ENCODE data around the gene LGI4. TPM values are rescaled to one million over a fixed set of nuclear protein-coding genes. Genes with fewer than 3 reads are reported as not detected.

The LGI4 gene
- total and polyA plus RNA-seq, 9 donors = 8.4 to 16.3 (median 11.3) TPM

DNA sequence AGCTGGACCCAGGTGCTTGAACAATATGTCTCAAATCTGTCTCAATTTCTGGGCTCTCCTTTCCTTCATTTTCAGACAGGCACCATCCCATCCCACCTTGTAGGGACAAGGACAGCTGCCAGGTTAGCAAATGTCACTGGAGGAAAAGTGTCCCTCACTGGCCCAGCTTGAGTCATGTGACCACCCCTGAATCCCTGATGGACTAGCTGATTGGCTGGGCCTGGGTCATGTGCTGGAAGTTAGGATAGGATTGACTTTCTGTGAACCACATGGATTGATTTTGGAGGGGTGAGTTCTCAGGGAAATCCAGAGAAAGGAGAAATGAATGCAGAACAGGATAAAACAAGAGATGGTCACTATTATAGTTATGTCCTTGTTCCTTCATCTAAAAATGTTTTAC lies 47.5 kb downstream of the LGI4 start:
- Histone ChIP-seq H3K36me3 (ENCODE audit: control insufficient read depth, insufficient read depth, low read length) (no peaks in the 10 kb centered on the region), H3K27ac (ENCODE audit: low read length) (no peak overlapping the region), H3K4me3 (ENCODE audit: low read length) (no peak overlapping the region), H3K9me3 (replicated peaks; ENCODE audit: control insufficient read depth, low read depth, low read length) (no peaks in the 10 kb centered on the region), H3K27me3 (ENCODE audit: control insufficient read depth, insufficient read depth, low read length) (peaks cover 8% of the 10 kb centered on the region), H3K4me1 (ENCODE audit: control insufficient read depth, insufficient read depth, low read length) (peaks cover 28% of the 10 kb centered on the region)
- DNase-seq = no peak

DNA sequence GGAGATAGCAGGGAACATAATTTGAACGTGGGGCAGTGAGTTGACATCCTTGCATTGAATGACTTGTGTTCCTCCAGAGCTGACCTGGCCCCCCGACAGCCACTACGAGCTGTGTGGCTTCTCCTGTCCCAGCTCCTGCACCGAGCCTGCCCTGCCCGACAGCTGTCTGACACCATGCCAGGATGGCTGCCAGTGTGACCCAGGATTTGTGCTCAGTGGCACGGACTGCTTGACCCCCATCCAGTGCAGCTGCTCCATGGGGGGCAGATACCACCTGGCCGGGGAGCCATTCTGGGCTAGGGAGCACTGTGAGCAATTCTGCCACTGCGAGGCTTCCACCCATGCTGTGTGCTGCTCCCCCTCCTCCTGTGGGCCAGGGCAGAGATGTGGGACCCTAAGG lies 48.4 kb downstream of the LGI4 start:
- H3K27me3 ChIP-seq (ENCODE audit: control insufficient read depth, insufficient read depth, low read length) = peaks cover 8% of the 10 kb centered on the region
- 54% methylated on average over 8 of the region's 8 CpGs for WGBS (ENCODE audit: insufficient coverage)
- no peak overlapping the region for H3K4me3 ChIP-seq (ENCODE audit: low read length)
- no peak overlapping the region for H3K27ac ChIP-seq (ENCODE audit: low read length)
- H3K9me3 ChIP-seq (replicated peaks; ENCODE audit: control insufficient read depth, low read depth, low read length) = peaks cover 2% of the 10 kb centered on the region
- H3K36me3 ChIP-seq (ENCODE audit: control insufficient read depth, insufficient read depth, low read length) = no peaks in the 10 kb centered on the region
- peaks cover 28% of the 10 kb centered on the region for H3K4me1 ChIP-seq (ENCODE audit: control insufficient read depth, insufficient read depth, low read length)
- DNase-seq = peak; percentile 56

DNA sequence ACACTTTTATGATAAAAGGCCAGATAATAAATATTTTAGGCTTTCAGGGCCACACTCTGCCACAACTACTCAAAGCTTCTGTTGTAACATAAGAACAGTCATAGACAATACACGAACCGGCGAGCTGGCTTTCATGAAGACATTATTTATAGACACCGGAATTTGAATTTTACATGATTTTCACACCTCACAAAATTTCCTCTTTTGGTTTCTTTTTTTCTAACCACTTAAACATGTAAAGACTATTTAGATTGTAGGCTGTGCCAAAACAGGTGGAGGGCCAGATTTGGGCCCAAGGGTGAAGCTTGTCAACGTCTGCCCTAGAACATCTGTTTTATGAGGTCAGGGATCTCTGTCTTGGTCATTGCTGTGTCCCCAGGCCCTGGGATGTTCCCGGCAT lies 48.9 kb downstream of the LGI4 start:
- Histone ChIP-seq H3K4me1 (ENCODE audit: control insufficient read depth, insufficient read depth, low read length) (peaks cover 27% of the 10 kb centered on the region), H3K9me3 (replicated peaks; ENCODE audit: control insufficient read depth, low read depth, low read length) (peaks cover 2% of the 10 kb centered on the region), H3K36me3 (ENCODE audit: control insufficient read depth, insufficient read depth, low read length) (no peaks in the 10 kb centered on the region), H3K4me3 (ENCODE audit: low read length) (no peak overlapping the region), H3K27me3 (ENCODE audit: control insufficient read depth, insufficient read depth, low read length) (peaks cover 6% of the 10 kb centered on the region), H3K27ac (ENCODE audit: low read length) (no peak overlapping the region)
- WGBS (ENCODE audit: insufficient coverage) = 39% methylated on average over 3 of the region's 6 CpGs
- no peak for DNase-seq

DNA sequence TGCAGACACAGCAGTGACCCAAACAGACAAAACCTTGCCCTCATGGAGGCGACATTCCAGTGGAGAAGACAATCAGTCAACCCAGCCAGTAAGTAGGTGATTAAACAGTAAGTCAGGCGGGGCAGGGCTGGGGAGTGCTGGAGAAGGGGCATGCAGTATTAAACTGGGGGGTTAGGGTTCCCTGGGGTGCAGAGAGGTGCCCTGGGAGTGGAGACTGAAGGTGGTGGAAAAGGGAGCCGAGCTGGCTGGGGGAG lies 50.4 kb downstream of the LGI4 start:
- WGBS (ENCODE audit: insufficient coverage) = 81% methylated on average over 3 of the region's 3 CpGs
- peaks cover 2% of the 10 kb centered on the region for H3K9me3 ChIP-seq (replicated peaks; ENCODE audit: control insufficient read depth, low read depth, low read length)
- no peak overlapping the region for H3K27ac ChIP-seq (ENCODE audit: low read length)
- H3K4me1 ChIP-seq (ENCODE audit: control insufficient read depth, insufficient read depth, low read length) = peaks cover 22% of the 10 kb centered on the region
- H3K36me3 ChIP-seq (ENCODE audit: control insufficient read depth, insufficient read depth, low read length) = no peaks in the 10 kb centered on the region
- H3K27me3 ChIP-seq (ENCODE audit: control insufficient read depth, insufficient read depth, low read length) = no peaks in the 10 kb centered on the region
- DNase-seq = no peak
- no peak overlapping the region for H3K4me3 ChIP-seq (ENCODE audit: low read length)

DNA sequence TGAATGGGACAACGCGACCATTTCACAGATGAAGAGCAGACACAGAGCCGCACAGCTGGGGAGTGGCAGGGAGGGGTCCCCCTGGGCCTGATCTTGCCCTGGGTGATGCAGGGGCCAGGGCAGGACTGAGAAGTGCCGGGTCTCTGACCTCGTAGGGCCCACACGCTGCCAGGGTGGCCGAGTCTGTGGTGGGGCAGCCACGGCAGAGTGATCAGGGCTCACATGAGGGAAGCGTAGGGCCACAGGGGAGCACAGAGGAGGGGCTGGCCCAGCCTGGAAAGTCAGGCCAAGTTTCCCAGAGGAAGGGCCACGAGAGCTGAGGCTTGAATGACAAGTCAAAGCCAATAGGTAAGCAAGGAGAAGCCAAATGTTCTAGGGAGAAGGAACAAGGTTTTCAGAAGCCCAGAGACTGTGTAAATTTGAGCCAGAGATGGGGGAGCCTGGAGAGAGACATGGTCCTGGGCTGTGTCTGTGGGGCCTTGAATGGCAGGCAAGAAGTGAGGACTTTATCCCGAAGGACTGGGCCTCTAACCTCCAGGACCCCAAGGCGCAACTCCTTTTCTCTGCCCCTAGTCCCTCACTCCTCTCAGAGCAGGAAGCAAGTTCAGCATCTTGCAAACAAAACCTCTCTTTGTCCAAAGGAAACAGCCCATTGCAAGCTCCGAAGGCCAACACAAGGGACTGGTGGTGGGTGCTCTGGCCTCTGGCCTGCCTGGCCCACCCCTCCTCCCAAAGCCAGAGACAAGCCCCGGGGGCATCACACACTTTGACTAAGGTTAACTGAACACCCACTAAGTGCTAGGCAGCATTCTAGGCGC lies 51.0 kb downstream of the LGI4 start:
- peaks cover 22% of the 10 kb centered on the region for H3K4me1 ChIP-seq (ENCODE audit: control insufficient read depth, insufficient read depth, low read length)
- no peak overlapping the region for H3K27ac ChIP-seq (ENCODE audit: low read length)
- H3K36me3 ChIP-seq (ENCODE audit: control insufficient read depth, insufficient read depth, low read length) = no peaks in the 10 kb centered on the region
- H3K9me3 ChIP-seq (replicated peaks; ENCODE audit: control insufficient read depth, low read depth, low read length) = peaks cover 2% of the 10 kb centered on the region
- H3K27me3 ChIP-seq (ENCODE audit: control insufficient read depth, insufficient read depth, low read length) = no peaks in the 10 kb centered on the region
- 73% methylated on average over 12 of the region's 15 CpGs for WGBS (ENCODE audit: insufficient coverage)
- DNase-seq = no peak
- no peak overlapping the region for H3K4me3 ChIP-seq (ENCODE audit: low read length)

DNA sequence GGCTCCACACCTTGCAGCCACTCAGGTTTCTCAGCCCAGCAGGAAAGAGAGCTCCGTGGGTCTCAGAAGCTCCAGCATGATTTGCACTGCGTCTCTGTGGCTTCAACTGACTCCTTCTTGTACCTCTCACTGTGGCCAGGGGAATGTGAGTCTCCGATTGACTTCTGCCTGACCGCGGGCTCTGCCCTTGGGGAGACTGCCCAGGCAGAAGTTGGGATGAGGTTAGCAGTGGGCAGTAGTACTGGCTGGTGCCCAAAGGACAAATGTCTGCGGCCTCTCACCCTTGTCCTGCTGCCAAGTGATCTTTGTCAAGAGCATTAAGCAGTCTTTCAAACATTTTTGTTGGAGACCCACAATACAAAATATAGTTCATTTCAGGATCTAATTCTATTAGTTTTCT lies 53.7 kb downstream of the LGI4 start:
- Histone ChIP-seq H3K4me3 (ENCODE audit: low read length) (no peak overlapping the region), H3K9me3 (replicated peaks; ENCODE audit: control insufficient read depth, low read depth, low read length) (peaks cover 2% of the 10 kb centered on the region), H3K4me1 (ENCODE audit: control insufficient read depth, insufficient read depth, low read length) (peaks cover 9% of the 10 kb centered on the region), H3K27ac (ENCODE audit: low read length) (no peak overlapping the region), H3K27me3 (ENCODE audit: control insufficient read depth, insufficient read depth, low read length) (peaks cover 2% of the 10 kb centered on the region), H3K36me3 (ENCODE audit: control insufficient read depth, insufficient read depth, low read length) (no peaks in the 10 kb centered on the region)
- no peak for DNase-seq
- WGBS (ENCODE audit: insufficient coverage) = 82% methylated on average over 4 of the region's 6 CpGs

DNA sequence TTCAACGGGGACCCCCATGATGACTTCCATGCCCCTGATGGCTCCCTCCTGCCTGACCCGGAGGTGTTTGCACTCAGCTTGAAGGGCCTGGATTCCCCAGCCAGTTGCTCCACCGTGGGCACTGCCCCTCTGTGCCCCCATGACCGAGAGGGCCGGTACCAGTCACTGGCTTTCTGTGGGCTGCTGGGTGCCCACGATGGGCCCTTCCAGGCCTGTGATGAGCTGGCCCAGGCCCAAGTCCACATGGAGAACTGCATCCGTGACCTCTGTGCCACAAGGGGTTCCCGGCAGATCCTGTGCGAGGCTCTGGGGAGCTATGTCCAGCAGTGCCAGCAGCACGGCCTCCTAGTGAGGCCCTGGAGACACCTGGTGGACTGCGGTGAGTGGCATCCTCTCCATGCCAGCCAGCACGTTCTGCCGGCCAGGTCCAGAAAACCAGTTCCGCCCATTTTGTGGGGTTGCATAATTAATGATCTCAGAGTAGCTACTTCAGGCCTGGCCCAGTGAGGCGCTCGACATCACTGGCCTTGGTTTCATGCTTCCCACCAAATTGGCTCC lies 54.2 kb downstream of the LGI4 start:
- Histone ChIP-seq H3K27ac (ENCODE audit: low read length) (no peak overlapping the region), H3K27me3 (ENCODE audit: control insufficient read depth, insufficient read depth, low read length) (peaks cover 2% of the 10 kb centered on the region), H3K9me3 (replicated peaks; ENCODE audit: control insufficient read depth, low read depth, low read length) (peaks cover 2% of the 10 kb centered on the region), H3K4me1 (ENCODE audit: control insufficient read depth, insufficient read depth, low read length) (peaks cover 5% of the 10 kb centered on the region), H3K4me3 (ENCODE audit: low read length) (no peak overlapping the region), H3K36me3 (ENCODE audit: control insufficient read depth, insufficient read depth, low read length) (no peaks in the 10 kb centered on the region)
- 79% methylated on average over 16 of the region's 16 CpGs for WGBS (ENCODE audit: insufficient coverage)
- DNase-seq = no peak

DNA sequence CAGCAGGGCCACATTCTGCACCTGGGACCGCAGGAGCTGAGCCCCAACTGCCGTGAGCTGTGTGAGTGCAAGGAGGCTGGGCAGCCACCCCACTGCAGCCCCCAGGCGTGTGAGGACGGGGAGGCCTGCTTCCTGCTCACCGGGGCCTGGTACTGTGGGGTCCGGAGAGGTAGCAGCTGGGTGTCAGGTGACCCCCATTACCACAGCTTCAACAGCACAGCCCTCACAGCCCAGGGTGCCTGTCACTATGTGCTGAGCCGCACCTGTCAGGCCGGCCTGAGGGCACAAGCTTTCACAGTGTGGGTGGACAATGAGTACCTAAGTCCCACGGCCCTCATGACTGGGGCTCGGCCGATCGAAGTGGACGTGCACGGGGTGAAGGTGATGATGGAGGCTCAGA lies 55.0 kb downstream of the LGI4 start:
- H3K4me1 ChIP-seq (ENCODE audit: control insufficient read depth, insufficient read depth, low read length) = no peaks in the 10 kb centered on the region
- no peak overlapping the region for H3K4me3 ChIP-seq (ENCODE audit: low read length)
- no peak overlapping the region for H3K27ac ChIP-seq (ENCODE audit: low read length)
- H3K27me3 ChIP-seq (ENCODE audit: control insufficient read depth, insufficient read depth, low read length) = peaks cover 2% of the 10 kb centered on the region
- no peak for DNase-seq
- H3K9me3 ChIP-seq (replicated peaks; ENCODE audit: control insufficient read depth, low read depth, low read length) = peaks cover 2% of the 10 kb centered on the region
- WGBS (ENCODE audit: insufficient coverage) = 80% methylated on average over 10 of the region's 14 CpGs
- H3K36me3 ChIP-seq (ENCODE audit: control insufficient read depth, insufficient read depth, low read length) = no peaks in the 10 kb centered on the region

DNA sequence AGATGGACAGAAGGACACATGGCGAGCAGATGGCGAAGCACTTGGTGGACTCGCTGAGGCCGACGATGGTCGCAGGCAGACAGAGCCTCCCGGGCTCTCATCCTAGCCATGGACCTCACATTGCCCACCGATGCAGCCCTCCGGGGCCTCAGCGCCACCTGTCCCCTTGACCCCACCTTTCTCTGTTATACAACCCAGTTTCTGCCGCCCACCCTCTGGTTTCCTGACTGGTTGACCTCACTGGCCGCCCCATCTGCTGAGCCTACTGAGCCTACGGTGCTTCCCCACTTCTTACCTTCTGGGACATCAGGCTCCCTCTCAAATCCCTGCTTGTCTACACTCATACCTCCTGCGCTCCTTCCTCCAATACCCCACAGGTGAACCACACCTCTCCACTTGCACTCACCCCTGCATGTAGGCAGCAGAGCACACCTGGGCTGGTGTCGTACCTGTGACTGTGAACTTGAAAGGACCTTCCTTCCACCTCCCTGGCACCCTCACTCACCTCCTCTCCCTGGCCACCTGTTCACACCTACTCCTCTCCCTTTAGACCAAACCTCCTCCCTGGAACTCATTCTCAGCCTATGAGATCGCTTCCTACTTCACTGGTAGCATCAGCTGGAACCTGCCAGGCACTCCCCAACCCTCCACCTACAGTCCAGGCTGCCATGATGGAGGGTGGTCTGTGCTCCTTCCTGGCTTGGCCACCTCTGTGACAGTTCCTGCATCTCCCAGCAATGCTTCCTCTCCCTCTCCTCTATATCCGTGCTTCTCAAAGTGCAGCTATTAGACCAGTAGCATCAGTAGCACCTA lies 57.2 kb downstream of the LGI4 start:
- DNase-seq = no peak
- 86% methylated on average over 16 of the region's 17 CpGs for WGBS (ENCODE audit: insufficient coverage)
- peaks cover 2% of the 10 kb centered on the region for H3K9me3 ChIP-seq (replicated peaks; ENCODE audit: control insufficient read depth, low read depth, low read length)

DNA sequence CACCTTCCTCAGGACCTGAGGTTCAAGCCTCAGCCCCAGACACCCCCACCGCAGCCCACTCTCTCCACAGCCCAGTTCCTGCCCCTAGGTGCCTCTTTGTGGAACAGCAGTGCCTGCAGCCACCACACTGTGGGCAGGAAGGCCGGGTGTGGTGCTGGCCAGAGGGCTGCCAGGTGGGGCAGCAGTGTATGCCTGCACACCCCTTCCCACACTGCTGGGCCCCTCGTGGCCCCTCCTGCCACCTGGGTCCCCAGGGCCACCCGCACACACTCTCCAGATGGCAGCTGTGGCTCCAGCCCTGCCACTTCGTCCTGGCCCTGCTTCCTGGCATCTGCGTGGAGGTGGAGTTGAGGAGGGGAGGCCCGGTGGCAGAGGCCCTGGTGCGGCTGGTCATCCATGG lies 58.2 kb downstream of the LGI4 start:
- 74% methylated on average over 5 of the region's 8 CpGs for WGBS (ENCODE audit: insufficient coverage)
- H3K4me3 ChIP-seq (ENCODE audit: low read length) = no peak overlapping the region
- H3K4me1 ChIP-seq (ENCODE audit: control insufficient read depth, insufficient read depth, low read length) = no peaks in the 10 kb centered on the region
- DNase-seq = no peak
- peaks cover 2% of the 10 kb centered on the region for H3K27me3 ChIP-seq (ENCODE audit: control insufficient read depth, insufficient read depth, low read length)
- H3K27ac ChIP-seq (ENCODE audit: low read length) = no peak overlapping the region
- no peaks in the 10 kb centered on the region for H3K36me3 ChIP-seq (ENCODE audit: control insufficient read depth, insufficient read depth, low read length)
- H3K9me3 ChIP-seq (replicated peaks; ENCODE audit: control insufficient read depth, low read depth, low read length) = no peaks in the 10 kb centered on the region

More for the DNA sequence above, 57.2 kb downstream of the LGI4 start:
- Histone ChIP-seq H3K36me3 (ENCODE audit: control insufficient read depth, insufficient read depth, low read length) (no peaks in the 10 kb centered on the region), H3K4me3 (ENCODE audit: low read length) (no peak overlapping the region), H3K27ac (ENCODE audit: low read length) (no peak overlapping the region), H3K4me1 (ENCODE audit: control insufficient read depth, insufficient read depth, low read length) (no peaks in the 10 kb centered on the region), H3K27me3 (ENCODE audit: control insufficient read depth, insufficient read depth, low read length) (peaks cover 2% of the 10 kb centered on the region)

Data from muscle of leg (tissue), 11 donors.